NCI-H2171 (cell line): Measurements from ENCODE around the gene HHIPL1.

Source experiments
- DNase-seq: peaks from one replicate; lab custom pipeline; 2025; lab: John Stamatoyannopoulos, UW

Gene HHIPL1

DNA sequence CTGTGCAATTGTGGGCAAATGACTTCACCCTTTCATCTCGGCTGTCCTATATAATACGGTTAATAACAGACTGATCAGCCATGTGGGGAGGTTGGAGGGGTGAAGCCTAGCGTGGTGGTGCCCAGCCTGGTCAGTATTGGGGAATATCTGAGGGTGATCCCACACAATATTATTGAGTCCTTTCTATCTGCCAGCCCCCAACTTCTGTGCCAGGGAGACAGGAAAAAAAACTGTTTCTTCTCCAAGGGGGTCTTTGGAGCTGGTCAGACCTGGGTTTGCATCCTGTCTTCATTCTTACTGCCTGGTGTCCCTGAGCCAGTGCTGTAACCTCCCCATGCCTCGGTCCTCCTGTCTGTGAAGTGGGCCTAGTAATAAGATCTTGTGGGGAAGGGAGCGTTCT is 45.7 kb downstream of the HHIPL1 start:
- DNase-seq, result no peak

DNA sequence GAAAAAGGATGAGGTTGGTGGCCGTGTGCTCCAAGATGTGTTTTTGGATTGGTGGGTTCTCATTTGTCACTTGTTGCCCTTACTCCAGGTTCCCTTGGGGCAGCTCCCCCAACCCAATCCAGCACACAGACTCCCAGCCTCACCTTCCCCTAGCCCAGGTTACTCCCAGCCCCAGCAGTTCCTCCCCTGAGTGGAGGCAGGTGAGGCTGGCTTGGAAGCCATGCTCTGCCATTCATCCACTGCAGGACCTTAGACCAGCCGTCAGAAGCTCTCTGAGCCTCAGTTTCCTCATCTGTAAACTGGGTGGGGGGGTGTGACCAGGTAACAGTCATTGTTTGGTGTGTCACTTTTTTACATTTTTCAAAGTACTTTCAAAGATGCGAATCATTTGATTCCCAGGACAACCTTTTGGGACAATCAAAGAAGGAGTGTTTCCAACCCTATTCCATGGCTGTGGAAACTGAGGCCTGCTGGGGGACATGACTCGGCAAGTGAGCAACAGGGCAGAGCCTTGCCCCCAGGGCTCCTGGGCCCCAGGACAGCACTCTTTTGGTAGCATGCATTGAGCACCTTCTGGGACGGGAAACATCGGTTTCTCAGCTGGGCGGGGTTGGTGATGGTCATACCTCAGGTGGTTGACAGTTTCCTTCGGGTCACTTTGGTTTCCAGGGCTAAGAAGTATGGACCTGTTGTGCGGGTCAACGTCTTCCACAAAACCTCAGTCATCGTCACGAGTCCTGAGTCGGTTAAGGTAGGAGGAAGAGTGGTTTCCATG is 46.4 kb downstream of the HHIPL1 start:
- DNase-seq, result no peak

GRCh38 chr14:99693918-99694317 is 49.0 kb downstream of the HHIPL1 start:
- no peak for DNase-seq

- DNase-seq, result no peak
Observed at GRCh38 chr14:99696929-99697328, 52.0 kb downstream of the HHIPL1 start.

DNA sequence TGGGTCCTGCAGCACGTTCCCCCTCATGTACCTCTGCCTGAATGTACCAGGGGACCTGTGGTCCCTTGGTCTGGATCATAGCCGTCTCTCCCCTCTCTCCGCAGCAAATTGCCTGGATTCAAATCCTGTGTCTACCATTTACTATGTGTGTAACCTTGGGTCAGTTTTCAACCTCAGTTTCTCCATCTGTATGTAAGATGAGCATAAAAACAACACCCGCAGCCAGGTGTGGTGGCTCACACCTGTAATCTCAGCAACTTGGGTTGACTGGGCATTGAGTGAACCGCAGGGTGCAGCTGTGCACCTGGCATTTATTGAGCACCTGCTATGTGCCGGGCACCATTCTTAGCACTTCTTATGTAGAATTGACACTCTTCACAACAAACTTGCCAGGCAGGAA is 53.3 kb downstream of the HHIPL1 start:
- no peak for DNase-seq

DNA sequence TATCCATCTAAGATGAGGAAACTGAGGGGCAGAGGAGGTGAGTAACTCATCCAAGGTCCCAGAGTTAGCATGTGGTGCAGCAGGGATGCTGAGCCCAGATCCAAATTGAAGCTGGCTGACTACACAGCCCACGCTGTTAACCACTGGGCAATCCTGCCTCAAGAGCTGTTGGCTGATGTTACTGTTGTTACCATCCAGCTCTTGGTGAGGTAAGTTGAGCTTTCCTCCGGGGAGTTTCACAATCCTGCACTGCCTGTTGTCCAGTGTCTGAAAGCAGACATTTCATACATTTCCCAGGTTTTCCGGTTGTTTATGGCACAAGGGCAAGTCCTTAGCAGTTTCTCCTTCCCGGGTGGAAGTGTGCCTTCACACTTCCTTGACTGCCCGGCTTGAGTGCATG is 53.7 kb downstream of the HHIPL1 start:
- DNase-seq, result no peak

DNA sequence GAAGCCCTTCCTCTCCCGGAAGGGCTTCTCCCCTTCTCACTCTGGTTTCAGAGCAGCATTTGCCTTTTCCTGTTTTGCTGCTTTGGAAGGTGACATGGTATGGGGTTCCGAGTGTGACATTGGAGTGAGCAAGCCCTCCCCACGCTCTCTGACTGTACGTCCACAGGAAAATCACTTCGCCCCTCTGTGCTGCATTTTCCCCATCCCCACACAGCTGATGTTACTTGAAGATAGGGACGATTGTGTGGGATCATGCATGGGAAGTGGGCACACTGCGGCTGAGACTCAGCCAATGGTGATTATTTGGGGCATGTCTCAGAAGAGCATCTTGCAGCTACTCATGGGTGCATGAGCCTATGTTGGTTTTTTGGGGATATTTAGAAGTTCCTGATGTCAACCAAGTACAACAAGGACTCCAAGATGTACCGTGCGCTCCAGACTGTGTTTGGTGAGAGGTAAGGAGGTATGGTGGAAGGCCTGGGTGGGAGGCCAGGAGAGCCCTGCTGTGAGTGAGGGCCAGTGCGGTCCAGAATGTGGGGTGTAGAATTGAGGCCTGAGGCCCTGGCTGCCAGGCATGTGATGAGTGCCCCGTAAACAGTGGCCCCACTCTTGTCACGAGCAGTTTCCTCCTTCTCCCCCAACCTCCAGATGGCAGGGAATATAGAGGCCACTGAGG is 54.3 kb downstream of the HHIPL1 start:
- DNase-seq, result no peak

- DNase-seq, result no peak
Observed at GRCh38 chr14:99699861-99700260, 54.9 kb downstream of the HHIPL1 start.

GRCh38 chr14:99700379-99700778 is 55.5 kb downstream of the HHIPL1 start:
- no peak for DNase-seq

GRCh38 chr14:99701260-99701659 is 56.3 kb downstream of the HHIPL1 start:
- DNase-seq, result no peak

- no peak for DNase-seq
Observed at GRCh38 chr14:99702115-99702514, 57.2 kb downstream of the HHIPL1 start.

DNA sequence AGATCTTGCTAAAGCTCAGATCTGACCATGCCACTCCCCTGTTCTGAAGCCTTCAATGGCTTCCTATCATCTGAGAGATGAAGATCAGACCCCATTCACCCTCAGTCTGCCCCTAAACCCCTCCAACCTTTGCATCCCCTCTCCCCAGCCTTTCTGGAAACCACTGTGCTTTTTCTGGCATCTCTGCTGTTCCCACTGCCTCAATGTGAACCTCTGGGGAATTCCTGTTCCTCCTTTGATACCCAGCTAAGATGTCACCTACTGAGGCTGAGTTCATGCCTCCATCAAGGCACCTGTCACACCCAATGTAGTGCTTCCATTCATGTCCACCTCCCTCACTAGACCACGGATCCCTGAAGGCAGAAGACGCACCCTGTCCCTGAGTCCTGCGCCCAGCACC is 58.5 kb downstream of the HHIPL1 start:
- DNase-seq, result no peak

DNA sequence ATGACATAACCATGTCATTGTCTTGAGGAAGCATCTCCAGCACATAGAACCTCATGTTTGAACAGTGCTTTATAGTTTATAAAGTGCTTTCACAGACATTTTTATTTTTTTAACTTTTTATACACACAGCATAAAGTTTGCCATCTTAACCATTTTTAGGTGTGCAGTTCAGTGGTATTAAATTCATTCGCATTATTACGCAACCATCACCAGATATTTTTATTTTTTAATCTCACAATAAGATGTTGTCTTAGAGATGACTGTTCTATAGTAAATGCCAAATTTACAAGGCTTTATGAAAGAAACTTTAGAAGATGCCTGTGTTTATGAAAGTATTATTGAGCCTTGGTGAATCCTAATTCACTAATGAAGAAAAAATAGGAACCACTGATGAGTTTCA is 59.1 kb downstream of the HHIPL1 start:
- DNase-seq, result no peak

- DNase-seq, result no peak
Observed at GRCh38 chr14:99706107-99706900, 61.4 kb downstream of the HHIPL1 start.

- DNase-seq, result no peak
Observed at GRCh38 chr14:99707420-99707819, 62.5 kb downstream of the HHIPL1 start.

DNA sequence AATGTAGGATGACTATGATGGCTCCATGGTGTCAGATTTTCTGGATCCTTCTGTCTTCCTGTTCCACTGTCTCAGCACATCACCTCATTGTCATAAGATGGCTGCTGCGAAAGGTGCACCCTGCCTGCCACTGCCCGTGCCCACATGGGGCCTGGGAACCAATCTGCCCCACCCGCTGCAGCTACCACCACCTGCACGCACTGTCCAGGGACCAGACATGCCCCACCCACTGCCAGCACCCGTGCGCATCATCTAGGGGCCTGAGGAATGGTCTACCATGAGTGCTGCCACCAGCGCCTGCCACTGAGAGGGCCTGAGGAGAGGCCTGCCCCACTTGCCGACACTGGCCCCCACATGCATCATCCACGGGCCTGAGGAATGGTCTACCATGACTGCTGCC is 63.0 kb downstream of the HHIPL1 start:
- DNase-seq, result no peak

DNA sequence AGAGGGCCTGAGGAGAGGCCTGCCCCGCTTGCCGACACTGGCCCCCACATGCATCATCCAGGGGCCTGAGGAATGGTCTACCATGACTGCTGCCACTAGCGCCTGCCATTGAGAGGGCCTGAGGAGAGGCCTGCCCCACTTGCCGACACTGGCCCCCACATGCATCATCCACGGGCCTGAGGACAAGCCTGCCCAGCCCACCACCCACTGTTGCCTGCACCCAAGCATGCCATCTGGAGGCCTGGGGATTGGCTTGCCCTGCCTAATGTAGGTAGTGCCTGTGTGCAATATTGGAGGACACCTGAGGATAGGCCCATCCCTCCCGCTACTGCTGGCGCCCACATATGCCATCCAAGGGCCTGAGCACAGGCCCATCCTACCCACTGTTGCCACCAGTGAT is 63.5 kb downstream of the HHIPL1 start:
- no peak for DNase-seq

DNA sequence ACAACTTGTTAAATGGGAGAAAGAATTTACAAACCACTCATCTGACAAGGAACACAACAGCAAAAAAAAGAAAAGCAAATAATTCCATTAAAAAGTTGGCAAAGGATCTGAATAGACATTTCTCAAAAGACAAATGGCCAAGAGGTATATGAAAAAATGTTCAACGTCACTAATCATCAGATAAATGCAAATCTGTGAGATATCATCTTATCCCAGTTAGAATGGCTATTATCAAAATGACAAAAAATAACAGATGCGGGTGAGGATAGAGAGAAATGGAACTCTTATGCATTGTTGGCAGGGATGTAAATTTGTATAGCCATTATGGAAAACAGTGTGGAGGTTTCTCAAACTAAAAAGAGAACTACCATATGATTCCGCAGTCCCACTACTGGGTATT is 69.0 kb downstream of the HHIPL1 start:
- no peak for DNase-seq

DNA sequence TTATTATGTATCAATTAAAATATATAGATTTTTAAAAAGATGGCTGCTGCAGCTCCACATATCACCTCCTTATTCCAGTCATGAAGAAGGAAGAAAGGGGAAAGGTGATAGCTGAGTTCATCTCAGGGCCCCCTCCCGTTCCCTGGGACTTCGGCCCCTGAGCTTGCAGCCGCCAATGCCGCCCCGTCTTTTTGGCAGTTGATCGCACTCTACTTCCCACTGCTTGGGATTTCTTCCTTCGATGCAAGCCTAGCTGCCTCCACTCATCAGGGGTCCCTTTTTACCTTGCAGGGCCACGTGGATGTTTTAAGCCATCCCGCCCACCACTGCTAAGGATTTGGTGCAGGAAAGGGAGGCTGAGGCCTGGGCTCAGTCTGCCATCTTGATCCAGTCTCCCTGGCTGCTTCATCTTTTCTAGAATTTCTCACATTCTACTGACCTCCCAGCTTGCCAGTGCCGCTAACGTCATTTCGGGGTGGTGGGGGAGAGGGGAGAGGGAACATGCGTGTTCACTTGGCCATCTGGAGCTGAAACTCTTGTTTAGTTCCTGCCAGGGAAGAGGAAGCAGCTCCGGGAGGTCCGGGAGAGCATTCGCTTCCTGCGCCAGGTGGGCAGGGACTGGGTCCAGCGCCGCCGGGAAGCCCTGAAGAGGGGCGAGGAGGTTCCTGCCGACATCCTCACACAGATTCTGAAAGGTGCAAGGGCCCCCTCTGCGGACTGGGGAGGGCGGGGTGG is 70.5 kb downstream of the HHIPL1 start:
- DNase-seq, result no peak

DNA sequence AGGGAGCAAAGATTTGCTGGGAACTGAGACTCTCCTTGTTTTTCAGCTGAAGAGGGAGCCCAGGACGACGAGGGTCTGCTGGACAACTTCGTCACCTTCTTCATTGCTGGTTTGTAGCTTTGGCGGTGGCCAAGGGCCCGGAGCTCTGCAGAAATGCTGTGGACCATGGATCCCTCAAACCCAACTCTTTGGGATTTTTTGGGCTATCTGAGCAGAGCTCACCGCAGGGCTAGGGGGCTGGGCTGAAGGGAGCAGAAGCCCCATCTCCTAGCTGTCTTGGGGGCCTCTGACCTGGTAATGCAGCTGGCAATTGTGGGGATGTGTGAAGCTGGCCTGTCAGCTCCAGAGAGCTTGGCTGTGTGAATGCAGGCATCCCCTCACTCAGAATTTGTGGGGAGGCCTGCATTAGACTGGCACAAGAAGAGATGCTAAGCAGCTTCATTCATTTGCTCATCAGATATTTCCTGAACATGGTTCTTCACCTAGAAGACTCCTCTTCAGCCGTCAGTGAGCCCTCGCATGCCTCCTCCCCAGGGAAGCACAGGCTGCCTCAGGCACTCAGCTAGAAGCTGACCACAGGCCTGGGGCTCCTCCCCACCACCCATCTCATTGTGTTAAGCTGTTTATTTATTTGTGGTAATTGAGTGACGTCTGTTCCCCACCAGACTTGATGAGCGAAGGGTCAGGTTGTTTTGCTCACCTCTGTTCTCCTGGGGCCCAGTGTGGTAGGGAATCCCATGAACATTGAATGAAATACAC is 71.3 kb downstream of the HHIPL1 start:
- DNase-seq, result no peak

- DNase-seq, result no peak
Observed at GRCh38 chr14:99716850-99717681, 72.1 kb downstream of the HHIPL1 start.
